Esophagus muscularis mucosa (tissue), 4 donors: ENCODE measurements around the gene WWOX. TPM values are rescaled to one million over a fixed set of nuclear protein-coding genes. Genes with fewer than 3 reads are reported as not detected.

Source experiments
- DNase-seq: peaks from one replicate; pipeline ENCODE4 v3.0.0-alpha.2; 2017; ENCODE audit errors: extremely low spot score
- H3K27ac ChIP-seq, 4 donors: fragments of 200-600 bp; sonication (generic); replicated peaks in 1 of 4; 1 replicate in 3 of 4; 2 replicates in 1 of 4; pipeline ENCODE4 v1.5.1; 2016 to 2019; ENCODE audit warnings: mild to moderate bottlenecking in 1 of 4
- H3K27me3 ChIP-seq, 4 donors: fragments of 200-600 bp; sonication (generic); one replicate each; pipeline versions ENCODE4 v1.5.1 to v1.6.0; 2016 to 2019
- H3K36me3 ChIP-seq, 4 donors: fragments of 200-600 bp; sonication (generic); one replicate each; pipeline ENCODE4 v1.5.1; 2016 to 2019
- H3K4me1 ChIP-seq, 4 donors: fragments of 200-600 bp; sonication (generic); one replicate each; pipeline ENCODE4 v1.5.1; 2016 to 2019
- H3K4me3 ChIP-seq, 4 donors: fragments of 200-600 bp; sonication (generic); 1 replicate in 2 of 4; 2 replicates in 2 of 4; pipeline ENCODE4 v1.5.1; 2016 to 2019; ENCODE audit warnings: mild to moderate bottlenecking in 4 of 4, moderate library complexity in 1 of 4
- H3K9me3 ChIP-seq, 4 donors: fragments of 200-600 bp; sonication (generic); 1 replicate in 3 of 4; 2 replicates in 1 of 4; pipeline ENCODE4 v1.5.1; 2016 to 2019
- CTCF ChIP-seq, 3 experiments: fragments of 200-600 bp in 2 of 3; fragments of 450-650 bp in 1 of 3; sonication (generic) in 2 of 3; IDR thresholded peaks; one replicate each; pipeline ENCODE4 v1.5.1; 2017 to 2019; ENCODE audit warnings: antibody characterized with exemption in 3 of 3, mild to moderate bottlenecking in 2 of 3, moderate library complexity in 1 of 3
- EP300 ChIP-seq: sonication (generic); formaldehyde crosslinking; IDR thresholded peaks from one replicate; pipeline ENCODE4 v1.6.1; 2017; ENCODE audit warnings: antibody characterized with exemption
- POLR2A ChIP-seq: fragments of 450-650 bp; IDR thresholded peaks from one replicate; pipeline ENCODE4 v1.6.1; 2017; ENCODE audit warnings: antibody characterized with exemption, moderate library complexity, mild to moderate bottlenecking, low read depth
- POLR2AphosphoS5 ChIP-seq, 2 donors: sonication (generic); formaldehyde crosslinking; IDR thresholded peaks; one replicate each; pipeline ENCODE4 v1.6.1; 2017; ENCODE audit warnings: antibody characterized with exemption in 2 of 2
- WGBS: methylation state at CpG from one replicate; pipeline ENCODE4 v1.1.5; 2018; 5-methylcytosine and 5-hydroxymethylcytosine counted together
- intact Hi-C: fragments of 100-400 bp; cut with DNase I; formaldehyde crosslinking; loops from one replicate; pipeline ENCODE4 v1.15.1; 2023
- total RNA-seq, 4 donors: library from RNA; depleted of rRNA; stranded (reverse); fragments of >200 nt; gene quantifications; one replicate each; pipeline versions ENCODE4 v1.1.0 to v1.2.1, GENCODE V29; 2016

The WWOX gene
- total RNA-seq, 4 donors from 2014 or later: 14.4 to 27.8 (median 15.4) TPM

DNA sequence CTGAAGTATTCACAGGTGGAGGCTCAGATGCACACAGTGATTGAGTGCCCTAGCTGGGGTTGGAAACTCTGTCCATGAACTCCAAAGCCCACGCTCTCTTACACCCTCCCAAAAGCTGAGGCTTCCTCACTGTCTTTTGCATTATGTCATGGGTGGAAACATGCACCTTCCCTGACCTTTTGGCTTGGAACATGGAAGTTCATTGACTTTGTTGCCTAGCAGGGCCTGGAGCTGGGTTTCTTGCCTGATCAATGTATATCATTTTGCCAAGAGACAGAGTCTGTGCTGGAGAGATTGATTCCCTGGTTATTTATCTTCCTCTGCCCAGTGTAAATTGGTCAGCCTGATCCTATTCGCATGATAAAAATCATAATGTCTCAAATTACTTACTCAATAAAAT lies 942.7 kb downstream of the WWOX start:
- Histone ChIP-seq H3K27me3 (no peaks in the 10 kb centered on the region), H3K36me3 (no peaks in the 10 kb centered on the region), H3K4me3 (no peak overlapping the region), H3K27ac (no peak overlapping the region), H3K4me1 (peaks cover 0 to 9% (median 7%) of the 10 kb centered on the region in 4 donors), H3K9me3 (no peaks in the 10 kb centered on the region)
- WGBS: 93% methylated on average over 2 of the region's 2 CpGs
- intact Hi-C loops: no loop called here
- DNase-seq: no peak
- TF ChIP-seq POLR2A (no peak), CTCF (IDR thresholded peaks at IDR 0.05) (no peak), EP300 (no peak), POLR2AphosphoS5 (IDR thresholded peaks at IDR 0.05) (no peak)

- Histone ChIP-seq H3K27me3 (no peaks in the 10 kb centered on the region), H3K36me3 (no peaks in the 10 kb centered on the region), H3K9me3 (no peaks in the 10 kb centered on the region), H3K27ac (no peak overlapping the region), H3K4me1 (peaks cover 0 to 3% (median 1%) of the 10 kb centered on the region in 4 donors), H3K4me3 (no peak overlapping the region)
- intact Hi-C loops: no loop called here
- 70% methylated on average over 3 of the region's 3 CpGs for WGBS
- no peak for DNase-seq
- TF ChIP-seq CTCF (IDR thresholded peaks at IDR 0.05) (no peak), POLR2AphosphoS5 (IDR thresholded peaks at IDR 0.05) (no peak), POLR2A (no peak), EP300 (no peak)
Observed at GRCh38 chr16:79042886-79043285, 943.4 kb downstream of the WWOX start.

DNA sequence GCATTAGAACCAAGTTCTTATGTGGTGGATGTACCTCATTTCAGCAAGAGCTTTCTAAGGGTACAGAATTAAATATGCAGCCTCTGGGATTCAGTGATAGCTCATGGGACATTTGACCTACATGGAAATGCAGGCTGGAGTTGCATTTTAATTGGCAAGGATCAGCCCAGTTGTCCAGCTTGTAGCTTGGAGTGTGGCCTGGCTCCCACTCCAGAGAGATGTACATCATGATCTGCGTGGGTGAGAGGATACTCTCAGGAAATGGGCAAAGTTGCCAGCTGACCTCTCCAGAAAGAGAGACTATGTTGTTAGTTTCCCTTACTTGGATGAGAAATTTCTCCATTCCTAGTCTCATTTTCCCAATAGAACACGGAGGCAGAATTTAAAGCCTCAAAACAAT lies 945.7 kb downstream of the WWOX start:
- no peaks in the 10 kb centered on the region for H3K27me3 ChIP-seq
- H3K4me1 ChIP-seq: no peaks in the 10 kb centered on the region
- no peaks in the 10 kb centered on the region for H3K36me3 ChIP-seq
- DNase-seq: no peak
- WGBS: 78% methylated on average over 2 of the region's 2 CpGs
- H3K9me3 ChIP-seq: no peaks in the 10 kb centered on the region
- intact Hi-C loops: no loop called here
- TF ChIP-seq CTCF (IDR thresholded peaks at IDR 0.05): no peak
- no peak for TF ChIP-seq POLR2AphosphoS5 (IDR thresholded peaks at IDR 0.05)
- no peak for TF ChIP-seq EP300
- TF ChIP-seq POLR2A: no peak
- no peak overlapping the region for H3K27ac ChIP-seq
- no peak overlapping the region for H3K4me3 ChIP-seq

DNA sequence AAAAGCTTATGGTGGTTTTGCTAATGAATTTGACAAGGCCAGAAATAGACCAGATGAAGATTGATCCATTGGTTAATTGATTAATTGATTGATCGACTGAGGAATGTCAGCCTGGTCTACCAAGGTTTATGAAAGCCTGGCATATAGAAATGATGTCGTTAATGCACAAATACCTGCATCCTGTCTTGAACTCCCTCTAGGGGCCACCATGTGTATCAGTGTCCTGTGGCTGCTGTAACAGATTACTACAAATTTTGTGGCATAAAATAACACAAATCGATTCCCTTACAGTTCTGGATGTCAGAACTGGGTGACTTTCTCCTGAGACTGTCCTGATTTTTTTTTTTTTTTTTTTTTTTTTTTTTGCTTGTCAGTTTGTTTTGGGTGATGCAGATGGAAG lies 947.9 kb downstream of the WWOX start:
- Histone ChIP-seq H3K9me3 (no peaks in the 10 kb centered on the region), H3K4me1 (no peaks in the 10 kb centered on the region), H3K27ac (no peak overlapping the region), H3K36me3 (no peaks in the 10 kb centered on the region), H3K4me3 (no peak overlapping the region), H3K27me3 (no peaks in the 10 kb centered on the region)
- no peak for DNase-seq
- 89% methylated on average over 3 of the region's 3 CpGs for WGBS
- intact Hi-C loops: no loop called here
- TF ChIP-seq CTCF (IDR thresholded peaks at IDR 0.05) (peak in 2 of 3 experiments; percentile 23 to 33), POLR2A (no peak)

DNA sequence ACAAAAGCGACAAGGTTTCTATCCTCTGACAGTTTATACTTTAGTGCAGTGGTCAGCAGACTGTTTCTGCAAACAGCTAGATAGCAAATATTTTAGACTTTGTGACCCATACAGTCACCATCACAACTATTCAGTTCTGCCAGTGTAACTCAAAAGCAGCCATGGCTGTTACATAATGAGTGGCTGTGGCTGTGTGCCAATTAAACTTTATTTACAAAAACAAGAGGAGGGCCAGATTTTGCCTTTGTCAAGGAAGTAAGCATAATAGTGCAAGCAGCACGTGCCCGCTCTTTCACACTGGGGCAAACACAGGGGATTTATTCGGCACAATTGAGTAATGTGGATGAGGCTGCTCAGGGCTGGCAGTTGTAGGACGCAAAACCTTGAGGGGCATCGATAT lies 949.6 kb downstream of the WWOX start:
- DNase-seq: no peak
- no peak for TF ChIP-seq POLR2A
- no peak for TF ChIP-seq EP300
- no peak for TF ChIP-seq POLR2AphosphoS5 (IDR thresholded peaks at IDR 0.05)
- TF ChIP-seq CTCF (IDR thresholded peaks at IDR 0.05): no peak
- H3K27ac ChIP-seq: no peak overlapping the region
- 100% methylated on average over 5 of the region's 6 CpGs for WGBS
- no peaks in the 10 kb centered on the region for H3K4me1 ChIP-seq
- intact Hi-C loops: no loop called here
- H3K27me3 ChIP-seq: no peaks in the 10 kb centered on the region
- H3K36me3 ChIP-seq: no peaks in the 10 kb centered on the region
- no peak overlapping the region for H3K4me3 ChIP-seq
- H3K9me3 ChIP-seq: no peaks in the 10 kb centered on the region
